Psoas muscle (tissue), 8 donors: ENCODE data around the gene OAS1. TPM values are rescaled to one million over a fixed set of nuclear protein-coding genes. Genes with fewer than 3 reads are reported as not detected.

Experiments used
- ATAC-seq, 4 donors: fragments of 200-7000 bp; cut with Tn5 transposase; one replicate each; pipeline ENCODE4 v1.9.1; 2020; ENCODE audit warnings: moderate library complexity in 3 of 4, mild to moderate bottlenecking in 2 of 4
- DNase-seq, 2 donors: peaks; one replicate each; pipeline ENCODE4 v3.0.0-alpha.2; 2020
- H3K27ac ChIP-seq: fragments of 200-600 bp; one replicate; pipeline ENCODE4 v1.8.0; 2022
- H3K27me3 ChIP-seq, 3 donors: fragments of 200-600 bp in 1 of 3; one replicate each; pipeline versions ENCODE4 v1.6.1 to v1.8.0; 2013 to 2022; ENCODE audit warnings: low read length in 2 of 3, mild to moderate bottlenecking in 2 of 3, moderate library complexity in 1 of 3; ENCODE audit not compliant: insufficient read depth in 3 of 3
- H3K36me3 ChIP-seq, 2 donors: fragments of 200-600 bp in 1 of 2; one replicate each; pipeline versions ENCODE4 v1.6.1 to v1.8.0; 2013 to 2022; ENCODE audit warnings: low read depth in 1 of 2, mild to moderate bottlenecking in 1 of 2, moderate library complexity in 1 of 2; ENCODE audit not compliant: insufficient read depth in 1 of 2
- H3K4me1 ChIP-seq: fragments of 200-600 bp; one replicate; pipeline ENCODE4 v1.8.0; 2022
- H3K4me3 ChIP-seq: fragments of 200-600 bp; one replicate; pipeline ENCODE4 v1.8.0; 2022; ENCODE audit warnings: mild to moderate bottlenecking
- H3K9me3 ChIP-seq: fragments of 200-600 bp; one replicate; pipeline ENCODE4 v1.8.0; 2022
- WGBS, 3 donors: extraction: QIAGEN DNeasy Blood & Tissue Kit; methylation state at CpG; one replicate each; pipeline versions ENCODE4 v1.1.6 to v1.1.7; 2013; 5-methylcytosine and 5-hydroxymethylcytosine counted together
- intact Hi-C, 2 donors: fragments of 100-400 bp; cut with DNase I; formaldehyde crosslinking; loops; one replicate each; pipeline versions ENCODE4 v1.11.0 to v1.14.2; 2022
- long read RNA-seq, 2 donors: library from polyadenylated mRNA; unstranded; transcript quantifications; one replicate each; pipeline ENCODE4 v2.0.0, GENCODE V29; 2021
- polyA plus RNA-seq, 3 donors: library from polyadenylated mRNA; stranded (reverse); fragments of 200-250 nt; gene quantifications; one replicate each; pipeline ENCODE4 v1.2.3, GENCODE V29; 2013
- total RNA-seq, 4 donors: library from RNA; stranded (reverse); fragmentation: NEBNext Ultra II Directional in 2 of 4; extraction: Animal tissue kit (Norgen Biotek cat#: 25700) in 2 of 4; gene quantifications; one replicate each; pipeline versions ENCODE4 v1.2.1 to v1.2.4, GENCODE V29; 2021 to 2023
- TF ChIP-seq, protein P1 (sequence below): fragments of 200-600 bp; IDR thresholded peaks from one replicate; pipeline ENCODE4 v1.8.0; 2022; ENCODE audit warnings: antibody characterized with exemption
- donor health status: healthy with polysubstance abuse.
- donor health status: DM: no; HTN: no; CAD: no; lungs with moderate emphysema.
- donor health status: Bipolar disorder and iron deficiency.
- donor health status: healthy.
- donor health status: DM: yes; HTN: yes; CAD: no.
- donor health status: DM: no; HTN: no; CAD: no.
- donor health status: DM: no; HTN: no; CAD: no.
- donor health status: DM: yes; HTN: yes; CAD: no.

The OAS1 gene
- 1 to 10 TPM; 1.8 to 3.7 (median 2.6) TPM for total RNA-seq
- 1 to 10 TPM in 2 of 3 donors, under 1 TPM in 1; 0.45 to 2.5 (median 1.8) TPM for polyA plus RNA-seq
- long read RNA-seq, donor 1, partial matches to known transcripts: 0 of 1 reads
- long read RNA-seq, donor 1, other reads (novel, unspliced or antisense): 0 of 1 reads
- long read RNA-seq, donor 2, partial matches to known transcripts: 0 of 1 reads
- long read RNA-seq, donor 2, other reads (novel, unspliced or antisense): 1 of 1 reads

DNA sequence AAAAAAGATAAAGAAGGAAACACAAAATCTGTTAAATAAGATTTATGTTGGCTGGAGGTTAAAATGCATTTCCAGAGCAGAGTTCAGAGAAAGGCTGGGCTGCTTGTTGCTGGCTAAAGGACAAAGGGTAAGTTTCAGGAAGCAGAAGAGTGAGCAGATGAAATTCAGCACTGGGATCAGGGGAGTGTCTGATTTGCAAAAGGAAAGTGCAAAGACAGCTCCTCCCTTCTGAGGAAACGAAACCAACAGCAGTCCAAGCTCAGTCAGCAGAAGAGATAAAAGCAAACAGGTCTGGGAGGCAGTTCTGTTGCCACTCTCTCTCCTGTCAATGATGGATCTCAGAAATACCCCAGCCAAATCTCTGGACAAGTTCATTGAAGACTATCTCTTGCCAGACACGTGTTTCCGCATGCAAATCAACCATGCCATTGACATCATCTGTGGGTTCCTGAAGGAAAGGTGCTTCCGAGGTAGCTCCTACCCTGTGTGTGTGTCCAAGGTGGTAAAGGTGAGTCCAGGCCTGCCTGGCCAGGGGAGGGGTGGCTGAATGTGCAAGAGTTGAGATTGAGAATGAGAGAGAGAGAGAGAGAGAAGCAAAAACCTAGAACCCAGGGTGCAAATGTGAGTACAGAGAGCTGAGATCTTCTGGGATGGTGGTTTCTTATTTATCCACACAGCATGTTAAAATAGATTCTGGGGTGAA, at the start of gene OAS1:
Gene OAS1 (plus strand): TSS at position 251 of the 703 bp plus-strand sequence. CDS start 78 bp downstream, at position 329.
- WGBS, 3 donors: 5 to 14% (median 7%) methylated on average over 4 of the region's 4 CpGs
- Histone ChIP-seq H3K36me3 (no peaks in the 10 kb centered on the region), H3K27ac (no peak within 1 kb of the TSS), H3K4me1 (no peaks in the 10 kb centered on the region), H3K27me3 (no peaks in the 10 kb centered on the region), H3K9me3 (no peaks in the 10 kb centered on the region), H3K4me3 (peak within 1 kb of the TSS; percentile 61)
- ATAC-seq (peak in 3 of 4 donors; percentile 51 to 70 (median 56)), DNase-seq (no peak)
- intact Hi-C loops: loop anchor here in 1 of 2 donors (10.0 kb wide), 1 partner anchor 128 kb away; no protein-coding TSS in a partner anchor
- TF ChIP-seq, protein P1, sequence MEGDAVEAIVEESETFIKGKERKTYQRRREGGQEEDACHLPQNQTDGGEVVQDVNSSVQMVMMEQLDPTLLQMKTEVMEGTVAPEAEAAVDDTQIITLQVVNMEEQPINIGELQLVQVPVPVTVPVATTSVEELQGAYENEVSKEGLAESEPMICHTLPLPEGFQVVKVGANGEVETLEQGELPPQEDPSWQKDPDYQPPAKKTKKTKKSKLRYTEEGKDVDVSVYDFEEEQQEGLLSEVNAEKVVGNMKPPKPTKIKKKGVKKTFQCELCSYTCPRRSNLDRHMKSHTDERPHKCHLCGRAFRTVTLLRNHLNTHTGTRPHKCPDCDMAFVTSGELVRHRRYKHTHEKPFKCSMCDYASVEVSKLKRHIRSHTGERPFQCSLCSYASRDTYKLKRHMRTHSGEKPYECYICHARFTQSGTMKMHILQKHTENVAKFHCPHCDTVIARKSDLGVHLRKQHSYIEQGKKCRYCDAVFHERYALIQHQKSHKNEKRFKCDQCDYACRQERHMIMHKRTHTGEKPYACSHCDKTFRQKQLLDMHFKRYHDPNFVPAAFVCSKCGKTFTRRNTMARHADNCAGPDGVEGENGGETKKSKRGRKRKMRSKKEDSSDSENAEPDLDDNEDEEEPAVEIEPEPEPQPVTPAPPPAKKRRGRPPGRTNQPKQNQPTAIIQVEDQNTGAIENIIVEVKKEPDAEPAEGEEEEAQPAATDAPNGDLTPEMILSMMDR: no peak

DNA sequence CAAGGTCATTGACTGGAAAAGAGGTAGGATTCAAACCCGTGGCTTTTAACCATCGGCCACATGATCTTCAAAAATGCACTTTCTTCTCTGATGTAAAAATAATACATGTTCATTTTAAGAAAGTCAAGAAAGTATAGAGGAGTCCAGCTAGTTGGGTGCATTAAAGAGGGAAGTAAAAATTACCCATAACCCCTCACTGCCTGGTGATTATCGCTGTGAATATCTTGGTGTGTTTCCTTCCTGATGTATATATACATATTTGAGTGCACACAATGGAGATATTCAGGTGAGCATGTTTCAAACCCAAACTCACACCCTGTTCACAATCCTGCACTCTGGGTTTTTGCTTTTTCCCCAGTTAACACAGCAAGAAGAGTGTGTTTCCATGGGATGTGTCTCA, 47.5 kb upstream of the OAS1 start:
- Histone ChIP-seq H3K9me3 (no peaks in the 10 kb centered on the region), H3K27ac (no peak overlapping the region), H3K4me1 (no peaks in the 10 kb centered on the region), H3K36me3 (no peaks in the 10 kb centered on the region), H3K4me3 (no peak overlapping the region), H3K27me3 (peaks cover 0 to 12% (median 0%) of the 10 kb centered on the region in 3 donors)
- DNase-seq: no peak
- intact Hi-C loops: no loop called here
- ATAC-seq: no peak
- TF ChIP-seq, protein P1: no peak
- WGBS, 3 donors: 65 to 74% (median 72%) methylated on average over 3 of the region's 3 CpGs

- Histone ChIP-seq H3K4me3 (no peak overlapping the region), H3K27me3 (peaks cover 0 to 12% (median 0%) of the 10 kb centered on the region in 3 donors), H3K36me3 (no peaks in the 10 kb centered on the region), H3K9me3 (no peaks in the 10 kb centered on the region), H3K4me1 (no peaks in the 10 kb centered on the region), H3K27ac (no peak overlapping the region)
- WGBS, 3 donors: 33 to 41% (median 36%) methylated on average over 5 of the region's 5 CpGs
- TF ChIP-seq, protein P1: no peak
- no peak for DNase-seq
- ATAC-seq: no peak
- intact Hi-C loops: no loop called here
Measured at GRCh38 chr12:112860181-112860580, 46.6 kb upstream of the OAS1 start.

DNA sequence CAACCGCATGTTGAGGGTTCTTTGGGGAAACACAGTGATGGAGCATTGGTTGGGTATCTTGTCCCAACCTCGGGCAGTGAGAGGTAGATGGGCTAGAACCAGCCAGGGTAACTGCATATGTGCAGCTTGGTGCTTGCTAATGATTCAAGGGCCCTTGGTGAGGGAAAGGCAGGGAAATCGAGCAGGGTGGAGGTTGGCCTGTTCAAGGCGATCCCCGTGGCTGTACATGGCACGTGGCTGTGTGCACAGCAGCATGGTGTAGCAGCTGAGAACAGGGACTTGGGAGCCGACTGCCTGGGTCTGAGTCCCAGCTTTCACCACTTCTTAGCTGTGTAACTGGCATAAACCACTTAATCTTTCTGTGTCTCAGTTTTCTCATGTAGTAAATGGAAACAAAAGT, 45.5 kb upstream of the OAS1 start:
- peaks cover 0 to 9% (median 0%) of the 10 kb centered on the region in 3 donors for H3K27me3 ChIP-seq

More for the DNA sequence above, 45.5 kb upstream of the OAS1 start:
- WGBS, 3 donors: 55 to 68% (median 60%) methylated on average over 7 of the region's 7 CpGs
- TF ChIP-seq, protein P1: no peak
- Histone ChIP-seq H3K9me3 (no peaks in the 10 kb centered on the region), H3K4me3 (no peak overlapping the region), H3K36me3 (no peaks in the 10 kb centered on the region), H3K4me1 (no peaks in the 10 kb centered on the region), H3K27ac (no peak overlapping the region)
- DNase-seq (no peak), ATAC-seq (no peak)
- intact Hi-C loops: no loop called here
